ENCODE measurements around the gene ZFP36L1. TPM values are rescaled to one million over a fixed set of nuclear protein-coding genes. Genes with fewer than 3 reads are reported as not detected.

ZFP36L1 gene
- total and polyA plus RNA-seq, 7 donors: 45.4 to 225 (median 117) TPM

GRCh38 chr14:68784978-68785533 lies 7.8 kb downstream of the ZFP36L1 start:
- ATAC-seq (no peak), DNase-seq (peak in 1 of 2 donors; percentile 45)
- intact Hi-C loops (cut with DNase I): loop anchor here in 1 of 2 donors (5.0 kb wide), 2 partner anchors 103 to 408 kb away; no protein-coding TSS in a partner anchor
- no peaks in the 10 kb centered on the region for H3K27me3 ChIP-seq (ENCODE audit: insufficient read depth in 3 of 3, low read length in 2 of 3)
- H3K36me3 ChIP-seq (ENCODE audit: insufficient read depth in 1 of 2, low read depth in 1 of 2): peaks cover 10 to 29% of the 10 kb centered on the region in 2 donors
- TF ChIP-seq CTCF (IDR thresholded peaks at IDR 0.05): no peak
- no peak overlapping the region for H3K4me3 ChIP-seq
- WGBS, 3 donors: 74 to 83% (median 79%) methylated on average over 6 of the region's 6 CpGs
- H3K27ac ChIP-seq: peak overlapping the region; percentile 100
- H3K4me1 ChIP-seq: peaks cover 28% of the 10 kb centered on the region
- H3K9me3 ChIP-seq: no peaks in the 10 kb centered on the region

GRCh38 chr14:68784226-68784910 lies 8.5 kb downstream of the ZFP36L1 start:
- Histone ChIP-seq H3K36me3 (ENCODE audit: insufficient read depth in 1 of 2, low read depth in 1 of 2) (peaks cover 3 to 22% of the 10 kb centered on the region in 2 donors), H3K4me1 (peaks cover 33% of the 10 kb centered on the region), H3K27me3 (ENCODE audit: insufficient read depth in 3 of 3, low read length in 2 of 3) (no peaks in the 10 kb centered on the region), H3K9me3 (no peaks in the 10 kb centered on the region), H3K27ac (peak overlapping the region; percentile 54), H3K4me3 (no peak overlapping the region)
- TF ChIP-seq CTCF (IDR thresholded peaks at IDR 0.05): no peak
- intact Hi-C loops (cut with DNase I): loop anchor here in 1 of 2 donors (5.0 kb wide), 1 partner anchor 407 kb away; no protein-coding TSS in a partner anchor
- no peak for ATAC-seq
- WGBS, 3 donors: 62 to 75% (median 70%) methylated on average over 5 of the region's 5 CpGs
- DNase-seq: peak in 1 of 2 donors; percentile 69

GRCh38 chr14:68783408-68784225 lies 9.2 kb downstream of the ZFP36L1 start:
- H3K4me1 ChIP-seq: peaks cover 39% of the 10 kb centered on the region
- 93 to 98% (median 94%) methylated on average over 3 of the region's 3 CpGs for WGBS, 3 donors
- TF ChIP-seq CTCF (IDR thresholded peaks at IDR 0.05): no peak
- DNase-seq: peak in 1 of 2 donors; percentile 35
- no peak overlapping the region for H3K4me3 ChIP-seq
- no peak for ATAC-seq
- no peaks in the 10 kb centered on the region for H3K9me3 ChIP-seq
- intact Hi-C loops (cut with DNase I): loop anchor here in 1 of 2 donors (5.0 kb wide), 1 partner anchor 406 kb away; no protein-coding TSS in a partner anchor
- H3K27me3 ChIP-seq (ENCODE audit: insufficient read depth in 3 of 3, low read length in 2 of 3): no peaks in the 10 kb centered on the region
- H3K27ac ChIP-seq: peak overlapping the region; percentile 54
- H3K36me3 ChIP-seq (ENCODE audit: insufficient read depth in 1 of 2, low read depth in 1 of 2): peaks cover 0 to 15% of the 10 kb centered on the region in 2 donors

GRCh38 chr14:68782091-68782981 lies 10.5 kb downstream of the ZFP36L1 start:
- intact Hi-C loops (cut with DNase I): loop anchor here in 1 of 2 donors (5.0 kb wide), 1 partner anchor 405 kb away; no protein-coding TSS in a partner anchor
- no peak overlapping the region for H3K4me3 ChIP-seq
- peaks cover 44% of the 10 kb centered on the region for H3K4me1 ChIP-seq
- no peak for TF ChIP-seq CTCF (IDR thresholded peaks at IDR 0.05)
- H3K9me3 ChIP-seq: no peaks in the 10 kb centered on the region
- WGBS, 3 donors: 91 to 95% (median 92%) methylated on average over 10 of the region's 10 CpGs
- peak overlapping the region; percentile 88 for H3K27ac ChIP-seq
- H3K36me3 ChIP-seq (ENCODE audit: insufficient read depth in 1 of 2, low read depth in 1 of 2): peaks cover 0 to 2% of the 10 kb centered on the region in 2 donors
- DNase-seq (peak in 1 of 2 donors; percentile 37), ATAC-seq (no peak)
- H3K27me3 ChIP-seq (ENCODE audit: insufficient read depth in 3 of 3, low read length in 2 of 3): no peaks in the 10 kb centered on the region
